ACHN (cell line): ENCODE results near the gene C6orf52.
A peak's percentile ranks its signal among the peaks of the same experiment; 100 is the strongest.
"Not testable (repeated sequence)": the region's sequence is repeated elsewhere in the genome, so short reads cannot be mapped to it uniquely, and the experiment has no call there.

Experiments
- DNase-seq: peaks from one replicate; pipeline ENCODE4 v3.0.0-alpha.2; 2015
- in situ Hi-C: cut with HindIII; loops from 2 replicates; pipeline ENCODE4 v1.10.0; 2017; ENCODE audit warnings: low sequenced_read_pairs, low pct_ligation_motif_present, low pct_unique_long_range_greater_than_20kb

The C6orf52 gene

GRCh38 chr6:10694302-10695085 lies at the start of gene C6orf52, which contains the start of gene PAK1IP1:
TSS of gene C6orf52 (minus strand) at chr6:10694616. CDS start at chr6:10687550, 7,066 bp downstream.
TSS of gene PAK1IP1 (plus strand) at chr6:10694972. CDS start at chr6:10694986, 14 bp downstream.
- in situ Hi-C loops: no loop called here

GRCh38 chr6:10743515-10743914 lies 49.1 kb upstream of the C6orf52 start:
- in situ Hi-C loops: no loop called here
- no peak for DNase-seq

More at GRCh38 chr6:10694302-10695085, at the start of gene C6orf52, which contains the start of gene PAK1IP1:
- peak; percentile 88 for DNase-seq

- in situ Hi-C loops: no loop called here
- no peak for DNase-seq
Observed at GRCh38 chr6:10742251-10742650, 47.8 kb upstream of the C6orf52 start.

GRCh38 chr6:10741643-10742042 lies 47.2 kb upstream of the C6orf52 start:
- DNase-seq, in situ Hi-C loops: not testable (repeated sequence)

GRCh38 chr6:10740061-10740460 lies 45.6 kb upstream of the C6orf52 start:
- in situ Hi-C loops: no loop called here
- DNase-seq: no peak

- in situ Hi-C loops: no loop called here
- no peak for DNase-seq
Observed at GRCh38 chr6:10736731-10737130, 42.3 kb upstream of the C6orf52 start.

GRCh38 chr6:10733863-10734262 lies 39.4 kb upstream of the C6orf52 start:
- DNase-seq: no peak
- in situ Hi-C loops: no loop called here

GRCh38 chr6:10733151-10733715 lies 38.8 kb upstream of the C6orf52 start:
- DNase-seq: no peak
- in situ Hi-C loops: no loop called here

- DNase-seq: no peak
- in situ Hi-C loops: no loop called here
Observed at GRCh38 chr6:10730254-10730653, 35.8 kb upstream of the C6orf52 start.

GRCh38 chr6:10725716-10726115 lies 31.3 kb upstream of the C6orf52 start:
- DNase-seq: no peak
- in situ Hi-C loops: no loop called here

- no peak for DNase-seq
- in situ Hi-C loops: no loop called here
Observed at GRCh38 chr6:10725044-10725443, 30.6 kb upstream of the C6orf52 start.

GRCh38 chr6:10723567-10723881 lies 29.1 kb upstream of the C6orf52 start:
- DNase-seq: peak; percentile 28
- in situ Hi-C loops: no loop called here

GRCh38 chr6:10722820-10723566 lies 28.6 kb upstream of the C6orf52 start, which contains the start of gene TMEM14C:
TSS of gene TMEM14C (plus strand) at chr6:10723070. CDS start at chr6:10724614, 1,544 bp downstream.
- in situ Hi-C loops: no loop called here
- DNase-seq: peak; percentile 95

- no peak for DNase-seq
- in situ Hi-C loops: no loop called here
Observed at GRCh38 chr6:10722570-10722819, 28.1 kb upstream of the C6orf52 start.

- DNase-seq: no peak
- in situ Hi-C loops: no loop called here
Observed at GRCh38 chr6:10721850-10722569, 27.6 kb upstream of the C6orf52 start.

- in situ Hi-C loops: not testable (repeated sequence)
- peak; percentile 61 for DNase-seq
Observed at GRCh38 chr6:10720960-10721849, 26.8 kb upstream of the C6orf52 start.

GRCh38 chr6:10720265-10720959 lies 26.0 kb upstream of the C6orf52 start:
- in situ Hi-C loops: no loop called here
- DNase-seq: peak; percentile 44

- in situ Hi-C loops: no loop called here
- no peak for DNase-seq
Observed at GRCh38 chr6:10719964-10720264, 25.5 kb upstream of the C6orf52 start.
